B cell (primary cell): ENCODE data around the gene CADPS.

ENCODE experiments used
- CTCF ChIP-seq: fragments of 200-600 bp; IDR thresholded peaks from one replicate; pipeline ENCODE4 v1.8.0; 2022; ENCODE audit warnings: antibody characterized with exemption, mild to moderate bottlenecking
- EZH2 ChIP-seq: IDR thresholded peaks from 2 replicates; pipeline ENCODE4 v1.6.1; 2012; ENCODE audit warnings: borderline replicate concordance, low read depth, mild to moderate bottlenecking, moderate library complexity, low read length; ENCODE audit not compliant: insufficient read depth, poor library complexity, severe bottlenecking

- no peak for TF ChIP-seq CTCF
- no peak for TF ChIP-seq EZH2
These were observed 204.9 kb downstream of the CADPS start for GRCh38 chr3:62670351-62670750.
